Activated T-cell treated with anti-CD3 and anti-CD28 coated beads, Interleukin-2, amount 50 U/mL, for 4 hours (primary cell): ENCODE measurements around the gene EIF2D. TPM values are rescaled to one million over a fixed set of nuclear protein-coding genes. Genes with fewer than 3 reads are reported as not detected.

Experiments
- ATAC-seq, 2 donors: fragments of 200-7000 bp; cut with Tn5 transposase; one replicate each; pipeline ENCODE4 v1.10.0; 2021
- DNase-seq: peaks from one replicate; pipeline ENCODE4 v3.0.0-alpha.2; 2020
- H3K27me3 Mint-ChIP-seq: one replicate; pipeline ENCODE4 v1.8.0; 2021; ENCODE audit warnings: low read depth, mixed read lengths
- H3K36me3 Mint-ChIP-seq: one replicate; pipeline ENCODE4 v1.8.0; 2022; ENCODE audit warnings: mixed read lengths; ENCODE audit not compliant: insufficient read depth
- H3K4me1 Mint-ChIP-seq: one replicate; pipeline ENCODE4 v1.8.0; 2021; ENCODE audit warnings: low read depth, mixed read lengths
- H3K4me3 Mint-ChIP-seq: one replicate; pipeline ENCODE4 v1.8.0; 2021; ENCODE audit warnings: mild to moderate bottlenecking, moderate library complexity, mixed read lengths
- H3K9me3 Mint-ChIP-seq: one replicate; pipeline ENCODE4 v1.8.0; 2021; ENCODE audit warnings: mixed read lengths
- total RNA-seq, 3 donors: library from RNA; stranded (reverse); gene quantifications; one replicate each; pipeline ENCODE4 v1.2.1, GENCODE V29; 2021

The EIF2D gene, protein sequence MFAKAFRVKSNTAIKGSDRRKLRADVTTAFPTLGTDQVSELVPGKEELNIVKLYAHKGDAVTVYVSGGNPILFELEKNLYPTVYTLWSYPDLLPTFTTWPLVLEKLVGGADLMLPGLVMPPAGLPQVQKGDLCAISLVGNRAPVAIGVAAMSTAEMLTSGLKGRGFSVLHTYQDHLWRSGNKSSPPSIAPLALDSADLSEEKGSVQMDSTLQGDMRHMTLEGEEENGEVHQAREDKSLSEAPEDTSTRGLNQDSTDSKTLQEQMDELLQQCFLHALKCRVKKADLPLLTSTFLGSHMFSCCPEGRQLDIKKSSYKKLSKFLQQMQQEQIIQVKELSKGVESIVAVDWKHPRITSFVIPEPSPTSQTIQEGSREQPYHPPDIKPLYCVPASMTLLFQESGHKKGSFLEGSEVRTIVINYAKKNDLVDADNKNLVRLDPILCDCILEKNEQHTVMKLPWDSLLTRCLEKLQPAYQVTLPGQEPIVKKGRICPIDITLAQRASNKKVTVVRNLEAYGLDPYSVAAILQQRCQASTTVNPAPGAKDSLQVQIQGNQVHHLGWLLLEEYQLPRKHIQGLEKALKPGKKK
- 10 to 100 TPM; 40.8 to 49.0 (median 41.4) TPM for total RNA-seq

DNA sequence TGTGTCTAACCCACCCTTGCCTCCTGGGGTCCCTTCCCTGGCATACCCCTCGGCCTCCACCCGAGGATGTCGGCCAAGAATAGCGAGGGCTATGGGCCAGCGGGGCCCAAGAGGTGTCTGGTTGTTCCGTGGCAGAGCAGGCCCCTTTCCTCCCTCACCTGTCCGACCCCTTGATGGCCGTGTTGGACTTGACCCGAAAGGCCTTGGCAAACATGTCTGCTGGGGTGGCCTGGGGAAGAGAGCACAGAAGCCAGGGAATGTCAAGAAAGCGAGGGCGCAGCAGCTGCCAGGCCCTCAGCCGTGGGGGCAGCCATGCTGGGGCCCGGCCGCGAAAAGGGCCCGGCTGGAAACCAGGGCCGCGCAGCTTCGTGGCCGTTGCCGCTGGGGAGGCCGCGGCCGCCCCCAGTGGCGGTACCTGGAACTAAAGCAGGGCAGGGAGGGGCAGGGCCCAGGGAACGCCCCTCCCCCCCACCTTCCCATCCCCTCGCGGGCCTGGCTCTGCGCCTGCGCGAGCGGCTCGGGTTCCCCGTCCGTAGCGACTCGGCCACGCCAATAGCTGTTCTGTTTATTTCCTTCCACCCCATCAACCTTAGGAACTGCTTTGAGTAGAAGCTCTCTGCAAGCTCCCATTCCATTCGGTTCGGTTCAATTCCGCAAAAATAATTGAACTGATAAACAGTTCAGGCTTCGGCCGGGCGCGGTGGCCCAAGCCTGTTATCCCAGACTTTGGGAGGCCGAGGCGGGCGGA, at the start of gene EIF2D:
Gene EIF2D (minus strand): TSS at position 337 of the 748 bp plus-strand sequence. CDS start 123 bp downstream, at position 214.
- Mint-ChIP-seq H3K4me1 (peaks cover 28% of the 10 kb centered on the region), H3K9me3 (no peaks in the 10 kb centered on the region), H3K4me3 (peak within 1 kb of the TSS; percentile 98), H3K27me3 (no peaks in the 10 kb centered on the region), H3K36me3 (peaks cover 20% of the 10 kb centered on the region)
- ATAC-seq (peak; percentile 98 to 99), DNase-seq (peak; percentile 94)

DNA sequence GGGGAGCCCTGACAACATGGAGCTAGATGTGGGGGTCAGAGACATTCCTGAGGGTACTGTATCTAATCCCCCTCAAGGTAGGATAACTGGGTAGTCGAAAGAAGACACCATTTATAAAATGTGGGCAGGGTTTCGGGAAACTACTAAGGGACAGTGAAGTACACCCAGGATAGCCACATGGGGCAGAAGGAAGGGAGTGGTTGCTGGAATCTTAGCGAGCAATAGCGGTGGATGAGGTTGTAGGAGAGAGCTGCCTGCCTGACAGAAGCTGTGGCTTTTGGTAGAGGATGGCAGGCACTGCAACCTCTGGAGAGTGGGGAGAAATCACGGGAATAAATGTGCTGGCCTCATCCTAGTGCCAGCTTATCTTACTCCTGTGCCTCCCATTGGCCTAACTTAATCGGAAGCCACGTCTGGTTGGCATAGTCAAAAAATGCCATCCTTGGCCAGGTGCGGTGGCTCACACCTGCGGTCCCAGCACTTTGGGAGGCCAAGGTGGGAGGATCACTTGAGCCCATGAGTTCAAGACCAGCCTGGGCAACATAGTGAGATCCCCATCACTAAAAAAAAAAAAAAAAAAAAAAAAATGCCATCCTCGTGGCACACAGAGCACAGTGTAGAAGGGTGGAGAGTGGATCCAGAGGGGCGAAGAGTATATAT, 49.0 kb upstream of the EIF2D start:
- Mint-ChIP-seq H3K36me3 (no peaks in the 10 kb centered on the region), H3K4me1 (peaks cover 18% of the 10 kb centered on the region), H3K9me3 (no peaks in the 10 kb centered on the region), H3K27me3 (peaks cover 26% of the 10 kb centered on the region), H3K4me3 (no peak overlapping the region)
- ATAC-seq, result no peak
- DNase-seq, result no peak

DNA sequence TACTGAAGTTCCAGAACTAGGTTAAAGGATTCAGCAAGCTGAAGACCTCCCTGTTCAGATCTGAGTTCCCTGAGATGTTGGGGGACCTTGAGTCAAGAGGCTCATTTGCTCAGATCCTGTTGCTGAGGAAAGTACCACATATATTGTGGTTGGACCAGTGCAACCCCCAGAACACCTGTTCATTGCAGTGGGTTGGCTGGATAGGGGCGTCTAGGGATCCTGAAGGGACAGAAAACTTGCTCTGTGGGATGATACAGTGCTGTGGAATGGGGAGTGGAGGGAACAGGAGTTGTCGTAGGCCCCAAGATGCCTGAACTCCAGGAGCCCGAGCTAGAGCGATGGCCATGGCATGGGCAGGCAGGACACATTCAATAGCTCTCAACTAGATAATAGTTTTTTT, 47.9 kb upstream of the EIF2D start:
- Mint-ChIP-seq H3K9me3 (no peaks in the 10 kb centered on the region), H3K4me3 (no peak overlapping the region), H3K4me1 (peaks cover 18% of the 10 kb centered on the region), H3K27me3 (peaks cover 26% of the 10 kb centered on the region), H3K36me3 (no peaks in the 10 kb centered on the region)
- DNase-seq (no peak), ATAC-seq (no peak)

DNA sequence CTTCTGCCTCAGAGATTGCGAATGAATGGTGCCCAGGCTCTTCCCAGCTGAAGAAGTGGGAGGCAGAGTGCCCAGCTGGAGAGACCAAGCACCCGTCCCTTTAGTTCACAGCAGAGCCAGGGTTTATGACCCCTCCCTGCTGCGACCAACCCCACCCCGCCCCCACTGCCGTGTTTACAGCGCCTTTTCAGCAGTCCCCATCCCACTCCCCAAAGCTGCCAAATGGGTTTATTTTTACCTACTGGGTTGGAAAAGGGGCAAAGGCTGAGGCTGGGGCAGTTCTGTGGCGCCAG, 46.7 kb upstream of the EIF2D start:
- H3K27me3 Mint-ChIP-seq, result peaks cover 24% of the 10 kb centered on the region
- DNase-seq (no peak), ATAC-seq (no peak)
- H3K36me3 Mint-ChIP-seq, result no peaks in the 10 kb centered on the region
- peaks cover 16% of the 10 kb centered on the region for H3K4me1 Mint-ChIP-seq
- no peak overlapping the region for H3K4me3 Mint-ChIP-seq
- no peaks in the 10 kb centered on the region for H3K9me3 Mint-ChIP-seq

DNA sequence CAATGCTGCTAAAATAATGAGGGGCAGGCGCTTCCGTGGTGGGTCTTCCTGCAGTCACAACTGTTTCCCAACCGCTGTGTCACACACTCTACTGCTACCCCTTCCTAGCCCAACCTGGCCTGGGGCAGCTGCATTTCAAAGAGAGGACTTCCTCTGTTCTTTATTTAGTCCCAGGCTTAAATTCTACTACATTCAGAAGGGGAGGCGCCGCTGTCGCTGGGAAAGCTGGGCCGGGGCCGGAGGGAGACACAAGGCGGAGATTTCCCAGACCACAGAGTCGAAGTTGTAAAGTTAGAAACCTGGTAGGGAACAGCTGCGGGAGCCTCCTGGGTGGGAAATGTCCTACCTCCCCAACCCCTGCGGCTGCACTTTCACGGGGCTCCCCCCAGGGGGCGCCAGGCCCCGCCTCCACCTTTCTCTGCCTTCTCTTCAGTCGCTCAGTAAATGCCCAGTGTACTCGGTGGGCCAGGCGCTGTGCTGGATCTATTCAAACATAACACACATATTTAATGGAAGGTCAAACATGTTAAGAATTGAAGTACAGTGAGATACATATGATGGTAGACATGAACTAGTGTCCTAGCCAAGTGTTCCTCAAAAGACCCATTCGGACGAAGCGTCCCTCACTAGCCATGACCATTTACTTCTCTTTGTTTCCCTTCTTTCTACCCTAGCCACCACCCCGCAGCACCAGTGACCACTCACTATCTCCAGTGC, 46.2 kb upstream of the EIF2D start:
- Mint-ChIP-seq H3K4me3 (no peak overlapping the region), H3K27me3 (peaks cover 21% of the 10 kb centered on the region), H3K36me3 (no peaks in the 10 kb centered on the region), H3K9me3 (no peaks in the 10 kb centered on the region), H3K4me1 (peaks cover 13% of the 10 kb centered on the region)
- DNase-seq (peak; percentile 34), ATAC-seq (peak; percentile 69 to 74)

DNA sequence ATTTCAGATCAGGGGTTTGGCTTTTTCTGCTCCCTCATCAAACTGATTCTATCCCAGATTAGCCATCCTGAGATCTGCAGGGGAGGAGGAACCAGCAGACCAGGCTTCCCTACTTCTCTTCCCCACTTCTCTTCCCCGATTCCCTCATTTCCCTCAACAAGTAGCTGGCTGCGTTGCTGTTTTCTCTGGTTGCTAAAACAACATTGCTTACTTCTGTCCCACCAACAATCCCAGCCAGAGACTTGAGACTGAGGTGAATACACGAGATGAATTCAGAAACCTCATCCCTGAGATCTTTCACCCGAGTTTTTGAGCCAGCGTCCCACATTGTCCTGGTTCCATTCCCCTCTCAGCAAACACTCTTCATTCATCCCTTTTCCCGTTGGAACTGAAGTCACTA, 45.5 kb upstream of the EIF2D start:
- no peak for DNase-seq
- H3K4me1 Mint-ChIP-seq, result peaks cover 7% of the 10 kb centered on the region
- peaks cover 15% of the 10 kb centered on the region for H3K27me3 Mint-ChIP-seq
- no peaks in the 10 kb centered on the region for H3K36me3 Mint-ChIP-seq
- no peak overlapping the region for H3K4me3 Mint-ChIP-seq
- no peaks in the 10 kb centered on the region for H3K9me3 Mint-ChIP-seq
- ATAC-seq, result no peak

DNA sequence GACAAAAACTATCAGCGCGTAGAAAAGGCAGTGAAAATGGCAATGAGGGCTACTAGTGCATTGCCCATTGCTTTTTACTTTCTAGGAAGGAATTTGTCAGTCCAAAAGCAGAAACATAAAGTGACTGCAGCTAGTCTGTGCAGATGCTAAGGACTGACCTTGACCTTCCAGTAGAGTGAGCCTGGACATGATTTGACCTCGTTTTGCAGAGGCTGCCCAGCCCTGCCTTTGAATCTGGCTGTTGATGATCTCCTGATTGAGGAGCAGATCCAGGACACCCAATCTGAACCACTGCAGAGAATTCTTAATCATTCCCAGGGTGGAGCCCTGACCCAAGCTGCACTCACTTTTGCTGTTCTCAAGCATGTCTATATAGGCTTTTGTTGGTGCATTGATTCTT, 44.7 kb upstream of the EIF2D start:
- no peak overlapping the region for H3K4me3 Mint-ChIP-seq
- no peak for ATAC-seq

DNA sequence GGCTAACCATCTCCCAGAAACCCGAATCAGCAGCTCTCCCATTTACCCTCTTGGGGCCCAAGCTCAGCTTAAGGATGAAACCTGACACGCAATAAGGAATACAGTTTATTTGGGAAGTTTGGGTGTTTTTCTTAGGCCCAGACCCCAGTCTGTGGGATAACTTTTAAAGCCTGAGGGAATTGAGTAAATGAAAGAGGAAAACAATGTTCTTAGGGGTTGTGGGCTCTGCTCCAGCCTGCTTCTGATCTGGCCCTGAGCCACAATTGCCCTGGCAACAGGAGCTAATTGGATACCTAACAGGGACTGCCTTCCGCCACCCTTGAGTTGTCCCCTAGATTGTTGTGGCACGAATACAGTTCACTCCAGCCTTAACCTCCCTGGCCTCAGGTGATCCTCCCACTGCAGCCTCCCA, 43.2 kb upstream of the EIF2D start:
- Mint-ChIP-seq H3K36me3 (no peaks in the 10 kb centered on the region), H3K27me3 (peaks cover 11% of the 10 kb centered on the region), H3K4me1 (peaks cover 2% of the 10 kb centered on the region), H3K4me3 (no peak overlapping the region), H3K9me3 (no peaks in the 10 kb centered on the region)
- ATAC-seq (no peak), DNase-seq (no peak)

More for the DNA sequence above, 44.7 kb upstream of the EIF2D start:
- H3K9me3 Mint-ChIP-seq, result no peaks in the 10 kb centered on the region
- H3K36me3 Mint-ChIP-seq, result no peaks in the 10 kb centered on the region
- H3K4me1 Mint-ChIP-seq, result peaks cover 2% of the 10 kb centered on the region
- H3K27me3 Mint-ChIP-seq, result peaks cover 11% of the 10 kb centered on the region
- DNase-seq, result no peak

DNA sequence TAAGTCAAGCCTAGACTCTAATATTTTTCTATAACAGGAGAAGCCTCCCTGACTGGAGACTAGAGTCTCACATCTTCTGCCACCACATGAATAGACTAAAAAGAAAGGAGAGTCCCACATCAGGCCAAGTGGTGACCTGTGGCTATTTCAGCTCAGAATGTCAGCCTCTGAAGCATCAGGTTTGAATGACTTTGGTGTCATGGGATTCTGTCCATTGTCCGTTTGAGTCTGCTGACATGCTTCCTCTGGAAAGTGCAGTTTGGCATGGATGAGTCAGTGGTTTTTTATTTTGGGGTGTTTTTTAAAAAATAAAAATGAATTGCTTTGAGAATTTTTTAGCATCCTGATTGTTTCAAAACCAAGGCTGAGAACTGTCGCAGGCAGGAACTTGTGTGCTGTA, 42.6 kb upstream of the EIF2D start:
- ATAC-seq (no peak), DNase-seq (no peak)
- H3K4me3 Mint-ChIP-seq, result no peak overlapping the region
- H3K9me3 Mint-ChIP-seq, result no peaks in the 10 kb centered on the region
- H3K27me3 Mint-ChIP-seq, result peaks cover 11% of the 10 kb centered on the region
- peaks cover 2% of the 10 kb centered on the region for H3K4me1 Mint-ChIP-seq
- no peaks in the 10 kb centered on the region for H3K36me3 Mint-ChIP-seq

DNA sequence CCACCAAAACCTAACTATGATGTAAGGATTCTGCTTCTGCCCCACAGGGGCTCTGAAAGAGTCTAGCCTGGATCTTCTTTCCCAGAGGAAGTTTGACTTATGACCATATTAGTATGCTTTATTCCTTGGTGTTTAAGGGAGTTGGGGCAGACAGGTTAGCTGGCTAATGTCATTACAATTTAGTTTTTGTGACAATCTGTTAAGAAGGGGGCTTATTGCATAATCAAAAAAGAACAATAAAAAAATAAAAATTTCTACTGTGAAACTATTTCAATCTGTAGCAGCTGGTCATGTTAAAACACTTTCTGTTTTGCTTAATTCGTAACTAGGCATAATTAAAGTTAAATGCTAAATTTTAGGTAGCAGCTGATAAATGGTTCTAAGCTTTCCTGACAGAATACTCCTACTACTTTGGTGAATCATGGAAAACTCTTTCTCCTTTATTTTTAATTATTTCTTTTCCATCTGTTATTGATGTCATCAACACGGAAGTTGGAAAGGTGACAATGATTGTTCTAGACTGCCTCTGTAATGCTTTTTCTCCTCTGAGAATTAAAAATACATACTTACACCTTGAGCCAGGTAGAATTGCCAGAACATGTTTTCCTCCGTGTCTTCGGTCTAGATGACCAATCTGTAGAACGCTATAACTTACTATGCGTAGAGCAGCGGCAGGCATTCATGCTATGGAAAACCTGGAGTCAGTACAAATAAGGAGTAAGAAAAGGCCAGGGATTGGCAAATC, 41.6 kb upstream of the EIF2D start:
- Mint-ChIP-seq H3K4me3 (no peak overlapping the region), H3K9me3 (no peaks in the 10 kb centered on the region), H3K27me3 (peaks cover 8% of the 10 kb centered on the region), H3K36me3 (no peaks in the 10 kb centered on the region), H3K4me1 (peaks cover 2% of the 10 kb centered on the region)
- ATAC-seq, result no peak
- no peak for DNase-seq

DNA sequence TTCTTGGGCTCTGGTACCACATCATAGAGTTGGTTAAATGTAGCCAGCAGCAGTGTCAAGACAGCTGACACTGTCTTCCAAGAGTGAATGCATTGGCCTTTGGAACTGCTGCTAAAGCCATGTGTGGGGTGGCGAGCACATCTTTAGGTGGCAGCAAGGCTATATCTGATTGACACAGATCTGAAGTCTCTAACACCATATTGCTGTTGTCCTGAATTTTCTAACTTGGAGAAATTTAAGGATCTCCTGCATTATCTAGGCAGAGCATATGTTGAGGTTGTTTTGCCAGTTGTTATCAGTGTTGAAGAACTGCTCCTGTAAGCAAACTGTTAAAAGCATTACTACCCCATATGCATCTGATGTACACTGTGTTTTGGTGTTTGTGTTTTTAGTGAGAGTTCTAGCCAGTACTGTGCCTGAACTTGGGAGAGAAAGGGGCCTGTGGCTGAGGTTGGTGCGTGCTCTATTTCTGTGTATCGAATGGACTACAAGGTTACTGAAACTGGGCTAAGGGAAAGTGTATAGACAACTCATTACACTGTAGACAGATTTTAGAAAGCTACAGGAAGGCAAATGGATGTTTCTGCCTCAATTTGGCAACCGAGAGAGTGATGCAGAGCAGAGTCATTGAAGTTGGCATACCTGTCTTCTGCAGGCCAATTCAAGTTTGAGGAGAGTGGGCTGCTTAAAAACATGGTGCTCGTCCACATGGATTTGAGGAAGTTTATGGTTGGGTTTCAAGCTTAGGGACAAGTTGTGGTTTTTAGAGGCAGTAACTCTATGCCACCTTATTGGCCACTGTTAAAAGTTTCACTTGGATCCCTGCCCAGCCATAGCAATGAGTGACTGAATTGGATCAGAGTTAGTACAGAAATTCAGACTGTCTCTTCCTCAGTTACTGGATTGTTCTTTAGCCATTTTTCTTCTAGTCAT, 40.0 kb upstream of the EIF2D start:
- no peaks in the 10 kb centered on the region for H3K9me3 Mint-ChIP-seq
- DNase-seq (no peak), ATAC-seq (no peak)
- no peaks in the 10 kb centered on the region for H3K4me1 Mint-ChIP-seq
- peaks cover 4% of the 10 kb centered on the region for H3K36me3 Mint-ChIP-seq
- H3K4me3 Mint-ChIP-seq, result no peak overlapping the region
- H3K27me3 Mint-ChIP-seq, result peaks cover under 1% of the 10 kb centered on the region

DNA sequence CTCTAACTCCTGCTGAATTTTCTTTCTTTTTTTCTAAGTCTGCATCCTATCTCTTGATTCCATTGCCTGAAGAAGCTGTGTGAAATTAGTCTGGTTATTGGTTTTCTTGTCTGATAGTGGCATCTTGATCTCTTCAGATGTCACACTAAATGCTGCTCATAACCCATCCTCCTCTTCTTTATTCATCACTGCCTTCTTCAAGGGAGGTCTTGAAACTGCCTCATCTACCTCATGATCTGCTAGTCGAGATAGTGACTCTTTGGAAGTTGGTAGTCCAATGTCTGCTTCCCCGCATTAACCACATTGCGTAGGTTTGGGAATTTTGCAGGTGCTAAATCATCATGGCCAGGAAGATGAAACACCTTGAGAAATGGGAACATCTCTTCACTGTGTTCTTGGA, 38.7 kb upstream of the EIF2D start:
- Mint-ChIP-seq H3K4me3 (no peak overlapping the region), H3K27me3 (no peaks in the 10 kb centered on the region), H3K4me1 (no peaks in the 10 kb centered on the region), H3K36me3 (peaks cover 4% of the 10 kb centered on the region), H3K9me3 (no peaks in the 10 kb centered on the region)
- DNase-seq (no peak), ATAC-seq (no peak)
